ENCODE measurements around the gene CHADL. TPM values are rescaled to one million over a fixed set of nuclear protein-coding genes. Genes with fewer than 3 reads are reported as not detected.
A peak's percentile ranks its signal among the peaks of the same experiment; 100 is the strongest.

Gene CHADL
- total and polyA plus RNA-seq, 7 donors, result 0.32 to 2.0 (median 0.62) TPM

GRCh38 chr22:41247703-41248102 lies 7.0 kb upstream of the CHADL start:
- Histone ChIP-seq H3K9me3 (no peaks in the 10 kb centered on the region), H3K27me3 (ENCODE audit: insufficient read depth in 3 of 3, low read length in 2 of 3) (no peaks in the 10 kb centered on the region), H3K36me3 (ENCODE audit: insufficient read depth in 1 of 2, low read depth in 1 of 2) (peaks cover 0 to 70% of the 10 kb centered on the region in 2 donors), H3K27ac (no peak overlapping the region), H3K4me3 (no peak overlapping the region), H3K4me1 (no peaks in the 10 kb centered on the region)
- no peak for DNase-seq
- intact Hi-C loops (cut with DNase I), result no loop called here
- TF ChIP-seq CTCF (IDR thresholded peaks at IDR 0.05), result no peak
- WGBS, 3 donors, result 81 to 89% (median 84%) methylated on average over 7 of the region's 7 CpGs
- ATAC-seq, result peak in 1 of 4 donors; percentile 11

- H3K36me3 ChIP-seq (ENCODE audit: insufficient read depth in 1 of 2, low read depth in 1 of 2), result peaks cover 0 to 53% of the 10 kb centered on the region in 2 donors
Observed at GRCh38 chr22:41245917-41246499, 5.3 kb upstream of the CHADL start.

GRCh38 chr22:41243361-41243760 lies 2.6 kb upstream of the CHADL start:
- ATAC-seq (no peak), DNase-seq (no peak)
- Histone ChIP-seq H3K4me3 (no peak overlapping the region), H3K27ac (no peak overlapping the region), H3K4me1 (no peaks in the 10 kb centered on the region), H3K36me3 (ENCODE audit: insufficient read depth in 1 of 2, low read depth in 1 of 2) (peaks cover 0 to 26% of the 10 kb centered on the region in 2 donors), H3K27me3 (ENCODE audit: insufficient read depth in 3 of 3, low read length in 2 of 3) (no peaks in the 10 kb centered on the region), H3K9me3 (no peaks in the 10 kb centered on the region)
- 89 to 91% (median 91%) methylated on average over 6 of the region's 6 CpGs for WGBS, 3 donors
- intact Hi-C loops (cut with DNase I), result no loop called here
- TF ChIP-seq CTCF (IDR thresholded peaks at IDR 0.05), result no peak

More at GRCh38 chr22:41245917-41246499, 5.3 kb upstream of the CHADL start:
- no peak for TF ChIP-seq CTCF (IDR thresholded peaks at IDR 0.05)
- no peaks in the 10 kb centered on the region for H3K9me3 ChIP-seq
- no peaks in the 10 kb centered on the region for H3K4me1 ChIP-seq
- H3K27ac ChIP-seq, result no peak overlapping the region
- ATAC-seq (no peak), DNase-seq (no peak)
- 83 to 87% (median 87%) methylated on average over 21 of the region's 21 CpGs for WGBS, 3 donors
- H3K4me3 ChIP-seq, result no peak overlapping the region
- intact Hi-C loops (cut with DNase I), result no loop called here
- H3K27me3 ChIP-seq (ENCODE audit: insufficient read depth in 3 of 3, low read length in 2 of 3), result no peaks in the 10 kb centered on the region

DNA sequence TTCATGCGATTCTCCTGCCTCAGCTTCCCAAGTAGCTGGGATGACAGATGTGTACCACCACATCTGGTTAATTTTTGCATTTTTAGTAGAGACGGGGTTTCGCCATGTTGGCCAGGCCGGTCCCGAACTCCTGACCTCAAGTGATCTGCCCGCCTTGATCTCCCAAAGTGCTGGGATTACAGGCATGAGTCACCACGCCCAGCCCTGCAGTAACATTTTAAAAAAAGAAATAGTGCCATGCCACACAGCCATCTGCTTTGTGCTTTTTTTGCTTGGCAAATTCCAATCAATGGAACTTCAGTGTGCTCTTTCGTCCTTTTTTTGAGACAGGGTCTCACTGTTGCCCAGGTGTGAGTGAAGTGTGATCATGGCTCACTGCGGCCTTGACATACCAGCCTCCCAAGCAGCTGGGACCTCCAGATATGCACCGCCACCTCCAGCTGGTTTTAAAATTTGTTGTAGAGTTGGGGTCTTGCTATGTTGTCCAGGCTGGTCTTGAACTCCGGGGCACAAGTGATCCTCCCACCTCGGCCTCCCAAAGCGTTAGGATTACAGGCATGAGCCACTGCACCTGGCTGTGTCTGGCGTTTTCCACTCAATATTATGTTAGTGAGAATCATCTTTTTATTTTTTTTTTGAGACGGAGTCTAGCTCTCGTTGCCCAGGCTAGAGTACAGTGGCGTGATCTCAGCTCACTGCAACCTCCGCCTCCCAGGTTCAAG lies 1.8 kb upstream of the CHADL start:
- H3K4me1 ChIP-seq, result peaks cover under 1% of the 10 kb centered on the region
- 88 to 89% (median 89%) methylated on average over 18 of the region's 18 CpGs for WGBS, 3 donors
- H3K27me3 ChIP-seq (ENCODE audit: insufficient read depth in 3 of 3, low read length in 2 of 3), result no peaks in the 10 kb centered on the region
- DNase-seq (no peak), ATAC-seq (no peak)
- no peaks in the 10 kb centered on the region for H3K9me3 ChIP-seq
- H3K4me3 ChIP-seq, result no peak overlapping the region
- intact Hi-C loops (cut with DNase I), result no loop called here
- no peak for TF ChIP-seq CTCF (IDR thresholded peaks at IDR 0.05)
- no peak overlapping the region for H3K27ac ChIP-seq
- H3K36me3 ChIP-seq (ENCODE audit: insufficient read depth in 1 of 2, low read depth in 1 of 2), result peaks cover 0 to 18% of the 10 kb centered on the region in 2 donors

Data from psoas muscle (tissue), 8 donors.